Esophagus muscularis mucosa (tissue), 3 donors: ENCODE measurements around the gene DLD.

Source experiments
- CTCF ChIP-seq, 3 experiments: fragments of 200-600 bp in 2 of 3; fragments of 450-650 bp in 1 of 3; sonication (generic) in 2 of 3; IDR thresholded peaks; one replicate each; pipeline ENCODE4 v1.5.1; 2017 to 2019; ENCODE audit warnings: antibody characterized with exemption in 3 of 3, mild to moderate bottlenecking in 2 of 3, moderate library complexity in 1 of 3
- POLR2A ChIP-seq: fragments of 450-650 bp; IDR thresholded peaks from one replicate; pipeline ENCODE4 v1.6.1; 2017; ENCODE audit warnings: antibody characterized with exemption, moderate library complexity, mild to moderate bottlenecking, low read depth

DNA sequence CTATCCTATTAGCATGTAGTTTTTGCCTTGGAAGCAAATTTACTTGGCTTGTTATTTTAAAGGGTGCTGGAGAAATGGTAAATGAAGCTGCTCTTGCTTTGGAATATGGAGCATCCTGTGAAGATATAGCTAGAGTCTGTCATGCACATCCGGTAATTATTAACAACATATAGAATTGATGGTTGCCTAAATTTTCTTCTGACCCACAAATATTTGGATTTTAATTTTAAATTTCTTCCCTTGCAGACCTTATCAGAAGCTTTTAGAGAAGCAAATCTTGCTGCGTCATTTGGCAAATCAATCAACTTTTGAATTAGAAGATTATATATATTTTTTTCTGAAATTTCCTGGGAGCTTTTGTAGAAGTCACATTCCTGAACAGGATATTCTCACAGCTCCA, 28.0 kb downstream of the DLD start:
- no peak for TF ChIP-seq CTCF (IDR thresholded peaks at IDR 0.05)
- TF ChIP-seq POLR2A: no peak
